Measurements from ENCODE around the gene RASSF5.
A peak's percentile ranks its signal among the peaks of the same experiment; 100 is the strongest.

RASSF5 gene

DNA sequence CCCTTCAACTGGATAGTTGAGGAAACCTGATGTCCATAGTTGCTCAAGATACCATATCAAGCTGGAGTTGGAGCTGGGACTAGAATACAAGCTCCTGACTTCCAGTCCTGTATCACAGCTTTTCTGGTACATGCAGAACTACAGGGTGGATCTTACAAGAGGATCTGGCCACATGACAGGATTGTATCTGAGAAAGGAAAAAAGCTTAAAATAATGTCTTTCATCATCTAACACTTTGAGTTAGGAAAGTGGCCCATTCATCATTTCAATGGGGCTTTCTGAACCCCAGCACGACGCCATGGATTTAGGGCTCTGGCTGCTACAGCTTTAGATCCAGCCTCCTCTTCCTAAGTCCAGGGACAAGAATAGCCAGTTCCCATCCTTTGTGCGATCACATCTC lies 46.9 kb downstream of the RASSF5 start:
- DNase-seq = no peak

DNA sequence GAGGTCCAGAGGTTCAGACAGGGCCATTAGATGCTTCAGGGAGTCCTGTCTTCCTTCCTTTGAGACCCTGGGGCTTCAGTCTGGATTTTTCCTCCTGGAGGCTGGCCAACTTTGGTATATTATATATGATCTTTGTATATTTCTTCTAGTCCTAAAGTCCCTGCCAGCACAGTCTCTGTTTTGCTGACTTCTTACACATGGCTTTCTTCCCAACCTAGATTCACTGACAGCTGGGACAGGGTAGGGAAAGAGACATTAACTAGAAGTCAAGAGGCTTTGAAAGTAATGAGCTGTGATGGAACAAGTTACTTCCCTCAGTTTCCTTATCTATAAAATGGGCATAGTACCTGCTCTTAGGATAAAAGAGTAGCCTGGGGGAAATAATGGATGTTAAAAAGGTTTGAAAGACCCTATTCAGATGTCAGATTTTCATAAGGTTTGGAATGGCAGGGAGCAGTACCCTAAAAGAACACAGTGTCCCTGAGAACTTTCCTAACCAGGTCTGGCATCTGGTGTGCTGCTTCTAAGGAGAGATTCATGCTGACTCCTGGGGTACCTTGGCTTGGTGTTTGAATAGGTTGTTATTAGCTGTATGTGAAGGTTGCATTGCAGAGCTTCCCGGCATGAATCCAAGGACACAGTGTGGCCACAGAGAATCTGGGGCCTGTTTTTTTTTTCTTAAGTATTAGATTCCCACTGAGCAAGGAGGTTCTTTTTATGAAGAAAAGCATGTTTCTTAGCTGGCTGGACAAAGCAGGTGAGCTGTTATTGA lies 47.6 kb downstream of the RASSF5 start:
- DNase-seq = no peak

DNA sequence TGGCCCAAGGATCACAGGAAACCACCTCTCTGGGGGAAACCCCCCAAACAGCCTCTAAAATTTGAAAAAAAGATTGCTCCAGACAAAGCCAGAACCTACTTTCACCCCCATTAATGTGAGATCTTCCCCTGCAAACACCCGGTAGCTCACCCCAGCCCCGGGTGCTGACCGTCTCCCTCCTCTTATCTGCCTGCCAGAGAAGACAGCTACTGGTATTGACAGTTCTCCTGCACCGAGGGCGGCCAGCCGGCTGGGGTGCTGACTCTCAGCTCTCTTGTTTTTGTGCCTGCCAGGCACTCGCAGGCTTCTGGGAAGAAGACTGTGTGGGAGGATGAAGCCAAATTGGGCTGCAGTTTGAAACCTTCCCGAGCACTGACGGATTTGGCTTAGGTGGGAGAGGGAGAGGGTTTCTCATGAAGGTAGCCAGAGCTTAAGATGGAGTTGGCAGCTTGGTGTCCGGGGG lies 48.2 kb downstream of the RASSF5 start:
- DNase-seq = peak; percentile 57

DNA sequence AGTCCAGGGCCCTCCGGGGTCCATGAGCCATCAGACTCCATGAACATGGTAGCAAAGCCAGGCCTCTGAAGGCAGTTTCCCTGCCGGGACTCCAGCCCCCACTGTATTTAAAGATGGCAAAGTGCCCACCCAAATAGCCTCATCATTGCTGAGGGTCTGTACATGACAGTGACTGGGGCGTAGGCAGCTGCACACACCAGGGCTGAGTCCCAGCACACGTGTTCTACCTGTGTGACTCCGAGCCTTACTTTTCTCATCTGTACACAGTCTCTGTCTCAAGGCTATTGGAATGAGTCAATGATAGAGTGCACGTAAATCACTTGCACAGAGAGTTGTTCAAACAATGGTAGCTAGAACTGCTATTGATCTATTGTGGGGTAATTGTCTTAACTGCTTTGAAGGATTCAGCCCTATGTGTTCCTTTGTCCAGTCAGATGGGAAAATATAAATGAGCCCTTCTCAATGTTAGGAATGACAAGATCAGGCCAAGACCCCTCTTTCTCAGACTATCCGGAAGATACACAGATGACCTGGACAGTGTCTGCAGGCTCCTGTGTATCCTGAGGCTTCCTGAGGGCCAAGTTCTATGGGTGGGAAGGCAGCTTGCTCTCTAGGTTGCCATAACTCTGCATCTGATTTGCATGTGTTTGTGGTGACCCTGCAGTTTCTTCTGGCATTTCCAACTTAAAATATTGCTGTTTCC lies 48.9 kb downstream of the RASSF5 start:
- peak; percentile 59 for DNase-seq

GRCh38 chr1:206556750-206557635 lies 49.7 kb downstream of the RASSF5 start:
- DNase-seq = peak; percentile 94

GRCh38 chr1:206557636-206558473 lies 50.5 kb downstream of the RASSF5 start:
- DNase-seq = peak; percentile 64

GRCh38 chr1:206558794-206559671 lies 51.7 kb downstream of the RASSF5 start:
- DNase-seq = peak; percentile 47

- peak; percentile 42 for DNase-seq
Measured at GRCh38 chr1:206559672-206559995, 52.3 kb downstream of the RASSF5 start.

GRCh38 chr1:206560007-206560716 lies 52.8 kb downstream of the RASSF5 start:
- peak; percentile 38 for DNase-seq

GRCh38 chr1:206563367-206564207 lies 56.3 kb downstream of the RASSF5 start:
- no peak for DNase-seq

GRCh38 chr1:206565995-206566394 lies 58.7 kb downstream of the RASSF5 start:
- DNase-seq = no peak

DNA sequence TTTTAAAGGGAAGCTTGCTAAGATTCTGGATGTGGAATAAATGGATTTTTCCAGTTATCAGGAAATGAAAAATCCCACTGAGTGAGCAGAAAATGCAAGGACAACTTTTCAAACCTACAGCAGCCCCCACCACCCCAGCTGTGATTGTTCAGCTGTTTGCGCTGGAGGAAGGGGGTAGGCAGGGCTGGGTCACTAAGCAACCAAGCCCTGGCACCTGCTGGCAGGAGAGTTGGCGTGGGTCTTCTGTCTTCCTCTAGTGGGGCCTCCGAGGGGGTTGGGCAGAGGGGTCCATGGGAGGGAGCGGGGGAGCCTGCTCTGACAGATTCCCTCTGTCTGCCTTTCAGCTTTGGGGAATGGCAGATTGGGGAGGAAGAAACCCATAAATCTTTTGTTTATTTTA lies 59.7 kb downstream of the RASSF5 start:
- DNase-seq = no peak

DNA sequence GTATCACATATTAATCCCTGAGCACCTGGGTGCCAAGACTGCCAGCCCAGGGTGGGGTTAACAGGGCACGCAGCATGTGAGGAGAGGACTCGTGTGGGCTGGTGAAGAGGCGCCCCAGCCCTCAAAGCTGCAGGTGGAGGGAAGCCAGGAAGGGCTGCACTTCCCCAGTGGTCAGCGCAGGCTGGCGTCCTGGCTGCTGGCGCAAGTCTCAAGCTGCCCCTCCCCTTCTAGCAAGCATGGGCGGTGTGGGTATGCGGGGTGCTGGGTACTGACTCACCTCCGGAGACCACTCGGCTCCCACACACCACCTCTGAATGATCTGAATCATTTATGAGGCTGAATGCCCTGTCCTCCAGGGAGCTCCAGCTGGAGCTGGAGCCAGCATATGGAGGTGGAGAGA lies 60.9 kb downstream of the RASSF5 start:
- peak; percentile 47 for DNase-seq

DNA sequence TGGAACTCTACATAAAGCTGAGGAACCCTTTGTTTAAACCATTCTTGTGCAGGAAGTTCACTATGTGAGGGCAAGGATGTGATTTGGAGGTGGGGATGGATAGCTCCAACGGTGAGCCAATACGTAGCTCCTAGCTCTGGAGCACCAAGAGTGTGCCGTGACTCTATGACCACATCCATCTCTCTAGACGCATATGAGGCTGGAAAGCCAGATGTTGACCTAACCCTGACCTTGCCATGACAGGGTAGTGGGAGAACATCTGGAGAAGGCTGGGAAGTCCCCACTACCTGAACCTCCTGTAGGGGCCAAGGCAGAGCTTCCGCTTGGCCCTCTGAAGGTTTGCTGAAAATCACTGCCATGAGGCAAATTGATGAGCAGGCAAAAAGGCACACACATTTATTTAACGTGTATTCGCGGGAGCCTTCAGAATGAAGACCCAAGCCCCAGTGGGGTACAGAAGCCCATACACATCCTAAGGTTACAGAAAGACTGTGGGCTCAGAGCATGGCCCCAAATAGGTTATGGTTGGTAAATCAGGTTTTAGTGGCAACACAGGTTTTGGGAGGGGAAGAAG lies 61.5 kb downstream of the RASSF5 start:
- no peak for DNase-seq

GRCh38 chr1:206569556-206569955 lies 62.2 kb downstream of the RASSF5 start:
- no peak for DNase-seq

GRCh38 chr1:206570529-206570928 lies 63.2 kb downstream of the RASSF5 start:
- DNase-seq = no peak

- no peak for DNase-seq
Measured at GRCh38 chr1:206572835-206573234, 65.5 kb downstream of the RASSF5 start.

GRCh38 chr1:206573319-206573718 lies 66.0 kb downstream of the RASSF5 start:
- no peak for DNase-seq

DNA sequence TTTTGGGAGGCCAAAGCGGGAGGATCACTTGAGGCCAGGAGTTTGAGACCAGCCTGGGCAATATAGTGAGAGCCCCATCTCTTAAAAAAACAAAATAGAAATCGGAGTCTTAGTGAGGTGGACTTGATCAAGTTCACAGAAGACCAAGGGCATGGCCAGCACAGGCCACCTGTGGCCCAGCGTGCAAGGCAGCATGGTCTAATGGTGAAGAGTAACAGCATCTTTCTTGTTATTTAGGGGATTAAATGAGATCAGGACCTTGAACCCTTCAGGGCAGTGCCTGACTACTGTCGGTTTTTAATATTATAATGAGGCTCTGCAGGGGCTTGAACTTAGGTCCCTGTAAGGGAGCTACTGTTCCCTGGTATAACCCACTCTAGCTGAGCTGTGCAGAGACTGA lies 66.4 kb downstream of the RASSF5 start:
- no peak for DNase-seq
